GM18867 (cell line): Measurements from ENCODE around the gene IL15RA.

Experiments
- ATAC-seq: cut with Tn5 transposase; IDR thresholded peaks from one replicate; pipeline ENCODE4 v1.9.1; 2021; ENCODE audit warnings: mild to moderate bottlenecking, moderate library complexity; ENCODE audit not compliant: unreplicated experiment

The IL15RA gene

GRCh38 chr10:5977471-5978229 lies at the start of gene IL15RA:
IL15RA (minus strand) TSS chr10:5977543; CDS start chr10:5977492, 51 bp downstream.
- ATAC-seq = peak; percentile 58

GRCh38 chr10:6025683-6026255 lies 48.4 kb upstream of the IL15RA start:
- ATAC-seq = no peak

GRCh38 chr10:6024334-6024682 lies 47.0 kb upstream of the IL15RA start:
- ATAC-seq = no peak

GRCh38 chr10:6023661-6024333 lies 46.5 kb upstream of the IL15RA start:
- ATAC-seq = no peak

GRCh38 chr10:6022660-6023059 lies 45.3 kb upstream of the IL15RA start:
- no peak for ATAC-seq

GRCh38 chr10:6020826-6021225 lies 43.5 kb upstream of the IL15RA start:
- ATAC-seq = no peak

GRCh38 chr10:6019796-6020195 lies 42.5 kb upstream of the IL15RA start:
- ATAC-seq = no peak

- no peak for ATAC-seq
Observed at GRCh38 chr10:6019010-6019782, 41.9 kb upstream of the IL15RA start.

GRCh38 chr10:6018422-6018821 lies 41.1 kb upstream of the IL15RA start:
- no peak for ATAC-seq

GRCh38 chr10:6017781-6018354 lies 40.5 kb upstream of the IL15RA start:
- no peak for ATAC-seq

- ATAC-seq = no peak
Observed at GRCh38 chr10:6014241-6014761, 37.0 kb upstream of the IL15RA start.

GRCh38 chr10:6013413-6014192 lies 36.3 kb upstream of the IL15RA start:
- no peak for ATAC-seq

- ATAC-seq = no peak
Observed at GRCh38 chr10:6012121-6012905, 35.0 kb upstream of the IL15RA start.

GRCh38 chr10:6011558-6011957 lies 34.2 kb upstream of the IL15RA start:
- no peak for ATAC-seq

- no peak for ATAC-seq
Observed at GRCh38 chr10:6010569-6010968, 33.2 kb upstream of the IL15RA start.

GRCh38 chr10:6009961-6010360 lies 32.6 kb upstream of the IL15RA start:
- no peak for ATAC-seq

GRCh38 chr10:6009150-6009549 lies 31.8 kb upstream of the IL15RA start:
- ATAC-seq = no peak

- no peak for ATAC-seq
Observed at GRCh38 chr10:6008497-6009142, 31.3 kb upstream of the IL15RA start.

GRCh38 chr10:6006991-6007390 lies 29.6 kb upstream of the IL15RA start:
- ATAC-seq = no peak
